GM23338 (cell line): ENCODE results near the gene NPAS3. TPM values are rescaled to one million over a fixed set of nuclear protein-coding genes. Genes with fewer than 3 reads are reported as not detected.

Source experiments
- ATAC-seq: fragments of 200-7000 bp; cut with Tn5 transposase; 3 replicates; pipeline ENCODE4 v1.9.1; 2020
- DNase-seq: peaks from one replicate; pipeline ENCODE4 v3.0.0-alpha.2; 2015; ENCODE audit warnings: low spot score
- H2AFZ ChIP-seq: fragments of 200-600 bp; sonication (generic); 2 replicates; pipeline ENCODE4 v1.8.0; 2016; ENCODE audit warnings: antibody characterized with exemption, mild to moderate bottlenecking, moderate library complexity
- H3F3A ChIP-seq: fragments of 200-600 bp; sonication (generic); replicated peaks from 2 replicates; pipeline ENCODE4 v1.8.0; 2017; ENCODE audit warnings: antibody characterized with exemption, mixed run types, low read depth
- H3K27ac ChIP-seq: fragments of 200-600 bp; sonication (generic); 2 replicates; pipeline ENCODE4 v1.6.1; 2016; ENCODE audit warnings: low read depth
- H3K27me3 ChIP-seq: fragments of 200-600 bp; sonication (generic); 2 replicates; pipeline ENCODE4 v1.8.0; 2016; ENCODE audit warnings: mild to moderate bottlenecking, mixed run types, moderate library complexity; ENCODE audit not compliant: insufficient read depth
- H3K36me3 ChIP-seq: fragments of 200-600 bp; sonication (generic); 2 replicates; pipeline ENCODE4 v1.8.0; 2016; ENCODE audit warnings: mild to moderate bottlenecking; ENCODE audit not compliant: insufficient read depth
- H3K4me1 ChIP-seq: fragments of 200-600 bp; sonication (generic); 2 replicates; pipeline ENCODE4 v1.8.0; 2016; ENCODE audit warnings: mild to moderate bottlenecking, moderate library complexity; ENCODE audit not compliant: insufficient read depth
- H3K4me2 ChIP-seq: fragments of 200-600 bp; sonication (generic); 2 replicates; pipeline ENCODE4 v1.7.1; 2017; ENCODE audit warnings: mixed run types
- H3K4me3 ChIP-seq: fragments of 200-600 bp; sonication (generic); 2 replicates; pipeline ENCODE4 v1.6.1; 2016; ENCODE audit warnings: mixed run types
- H3K79me2 ChIP-seq: fragments of 200-600 bp; sonication (generic); replicated peaks from 2 replicates; pipeline ENCODE4 v1.8.0; 2017; ENCODE audit warnings: mild to moderate bottlenecking; ENCODE audit not compliant: insufficient read depth
- H3K9me2 ChIP-seq: fragments of 200-600 bp; sonication (generic); 2 replicates; pipeline ENCODE4 v1.8.0; 2017; ENCODE audit not compliant: insufficient read depth
- H4K20me1 ChIP-seq: fragments of 200-600 bp; sonication (generic); replicated peaks from 2 replicates; pipeline ENCODE4 v1.8.0; 2017; ENCODE audit warnings: mild to moderate bottlenecking; ENCODE audit not compliant: insufficient read depth
- H3K27ac Mint-ChIP-seq: 2 replicates; pipeline ENCODE4 v1.8.0; 2020; ENCODE audit warnings: inconsistent platforms, mild to moderate bottlenecking, moderate library complexity, mixed read lengths
- H3K27me3 Mint-ChIP-seq: 3 replicates; pipeline ENCODE4 v1.8.0; 2022; ENCODE audit warnings: low read depth, mild to moderate bottlenecking, moderate library complexity, mixed read lengths, inconsistent platforms; ENCODE audit not compliant: insufficient read depth, poor library complexity
- H3K36me3 Mint-ChIP-seq: 3 replicates; pipeline ENCODE4 v1.8.0; 2021; ENCODE audit warnings: low read depth, mild to moderate bottlenecking, inconsistent platforms, moderate library complexity, mixed read lengths
- H3K4me1 Mint-ChIP-seq: 3 replicates; pipeline ENCODE4 v1.8.0; 2020; ENCODE audit warnings: mild to moderate bottlenecking, inconsistent platforms, mixed read lengths
- H3K4me3 Mint-ChIP-seq: 3 replicates; pipeline ENCODE4 v1.8.0; 2021; ENCODE audit warnings: moderate library complexity, mild to moderate bottlenecking, inconsistent platforms, mixed read lengths
- H3K9me3 Mint-ChIP-seq: 3 replicates; pipeline ENCODE4 v1.8.0; 2020; ENCODE audit warnings: moderate library complexity, mild to moderate bottlenecking, inconsistent platforms, mixed read lengths
- CTCF ChIP-seq, 2 experiments: fragments of 200-600 bp in 1 of 2; sonication (generic) in 1 of 2; conservative IDR thresholded peaks; 2 replicates each; pipeline versions ENCODE4 v1.5.1 to v1.6.1; 2016 to 2017; ENCODE audit warnings: antibody characterized with exemption in 2 of 2, low read depth in 2 of 2, mild to moderate bottlenecking in 2 of 2, moderate library complexity in 1 of 2
- EZH2phosphoT487 ChIP-seq: fragments of 200-600 bp; sonication (generic); IDR thresholded peaks from one replicate; pipeline ENCODE4 v1.8.1; 2018; ENCODE audit warnings: antibody characterized with exemption; ENCODE audit not compliant: unreplicated experiment
- JUNB ChIP-seq: IDR thresholded peaks from one replicate; pipeline ENCODE4 v1.6.1; 2016; ENCODE audit warnings: antibody characterized with exemption; ENCODE audit not compliant: unreplicated experiment
- POLR2AphosphoS5 ChIP-seq: IDR thresholded peaks from 2 replicates; pipeline ENCODE4 v1.6.1; 2016; ENCODE audit warnings: antibody characterized with exemption, low read depth
- STAT1 ChIP-seq: IDR thresholded peaks from one replicate; pipeline ENCODE4 v1.6.1; 2016; ENCODE audit warnings: antibody characterized with exemption; ENCODE audit not compliant: unreplicated experiment
- ZNF114 ChIP-seq: fragments of 250-450 bp; sonication (Bioruptor Pico); IDR thresholded peaks from 2 replicates; pipeline ENCODE4 v1.5.0; 2020; ENCODE audit warnings: mild to moderate bottlenecking, moderate library complexity
- ZNF331 ChIP-seq: fragments of 250-450 bp; sonication (Bioruptor Pico); IDR thresholded peaks from 2 replicates; pipeline ENCODE4 v1.5.0; 2020; ENCODE audit warnings: low read depth, mild to moderate bottlenecking, moderate library complexity
- polyA plus RNA-seq: library from polyadenylated mRNA; unstranded; fragments of >200 nt; fragmentation: Nextera tagmentation; extraction: Ambion mirVana; gene quantifications from 2 replicates; pipeline ENCODE4 v1.2.1, GENCODE V29; 2016
- total RNA-seq: library from RNA; depleted of rRNA; stranded (reverse); fragments of >200 nt; shearing (Covaris generic); gene quantifications from 2 replicates; pipeline ENCODE4 v1.2.3, GENCODE V29; 2014
- TF ChIP-seq, protein P1 (sequence below): fragments of 250-450 bp; sonication (Bioruptor Pico); IDR thresholded peaks from 2 replicates; pipeline ENCODE4 v1.5.0; 2020; ENCODE audit warnings: mild to moderate bottlenecking, moderate library complexity
- TF ChIP-seq, protein P2 (sequence below): IDR thresholded peaks from one replicate; pipeline ENCODE4 v1.6.1; 2018; ENCODE audit warnings: antibody characterized with exemption; ENCODE audit not compliant: unreplicated experiment

Gene NPAS3
- total and polyA plus RNA-seq, 2 experiments from 2014 or later: 0.17 to 0.19 TPM

GRCh38 chr14:33567731-33568130, 629.1 kb downstream of the NPAS3 start:
- H2AFZ ChIP-seq: 0 out of 2 replicates have a peak overlapping the region, but pooled peaks have one; percentile 1
- no peaks in the 10 kb centered on the region for H4K20me1 ChIP-seq
- Mint-ChIP-seq H3K36me3 (no peaks in the 10 kb centered on the region), H3K4me3 (no peak overlapping the region), H3K9me3 (no peaks in the 10 kb centered on the region), H3K27me3 (no peaks in the 10 kb centered on the region), H3K27ac (no peak overlapping the region), H3K4me1 (peaks cover 24% of the 10 kb centered on the region)
- H3K4me1 ChIP-seq: peaks cover 16% of the 10 kb centered on the region
- H3K4me3 ChIP-seq: no peak overlapping the region
- H3K36me3 ChIP-seq: no peaks in the 10 kb centered on the region
- no peak overlapping the region for H3K4me2 ChIP-seq
- ATAC-seq (no peak), DNase-seq (no peak)
- H3K27ac ChIP-seq: no peak overlapping the region
- TF ChIP-seq STAT1: no peak
- TF ChIP-seq, protein P1, sequence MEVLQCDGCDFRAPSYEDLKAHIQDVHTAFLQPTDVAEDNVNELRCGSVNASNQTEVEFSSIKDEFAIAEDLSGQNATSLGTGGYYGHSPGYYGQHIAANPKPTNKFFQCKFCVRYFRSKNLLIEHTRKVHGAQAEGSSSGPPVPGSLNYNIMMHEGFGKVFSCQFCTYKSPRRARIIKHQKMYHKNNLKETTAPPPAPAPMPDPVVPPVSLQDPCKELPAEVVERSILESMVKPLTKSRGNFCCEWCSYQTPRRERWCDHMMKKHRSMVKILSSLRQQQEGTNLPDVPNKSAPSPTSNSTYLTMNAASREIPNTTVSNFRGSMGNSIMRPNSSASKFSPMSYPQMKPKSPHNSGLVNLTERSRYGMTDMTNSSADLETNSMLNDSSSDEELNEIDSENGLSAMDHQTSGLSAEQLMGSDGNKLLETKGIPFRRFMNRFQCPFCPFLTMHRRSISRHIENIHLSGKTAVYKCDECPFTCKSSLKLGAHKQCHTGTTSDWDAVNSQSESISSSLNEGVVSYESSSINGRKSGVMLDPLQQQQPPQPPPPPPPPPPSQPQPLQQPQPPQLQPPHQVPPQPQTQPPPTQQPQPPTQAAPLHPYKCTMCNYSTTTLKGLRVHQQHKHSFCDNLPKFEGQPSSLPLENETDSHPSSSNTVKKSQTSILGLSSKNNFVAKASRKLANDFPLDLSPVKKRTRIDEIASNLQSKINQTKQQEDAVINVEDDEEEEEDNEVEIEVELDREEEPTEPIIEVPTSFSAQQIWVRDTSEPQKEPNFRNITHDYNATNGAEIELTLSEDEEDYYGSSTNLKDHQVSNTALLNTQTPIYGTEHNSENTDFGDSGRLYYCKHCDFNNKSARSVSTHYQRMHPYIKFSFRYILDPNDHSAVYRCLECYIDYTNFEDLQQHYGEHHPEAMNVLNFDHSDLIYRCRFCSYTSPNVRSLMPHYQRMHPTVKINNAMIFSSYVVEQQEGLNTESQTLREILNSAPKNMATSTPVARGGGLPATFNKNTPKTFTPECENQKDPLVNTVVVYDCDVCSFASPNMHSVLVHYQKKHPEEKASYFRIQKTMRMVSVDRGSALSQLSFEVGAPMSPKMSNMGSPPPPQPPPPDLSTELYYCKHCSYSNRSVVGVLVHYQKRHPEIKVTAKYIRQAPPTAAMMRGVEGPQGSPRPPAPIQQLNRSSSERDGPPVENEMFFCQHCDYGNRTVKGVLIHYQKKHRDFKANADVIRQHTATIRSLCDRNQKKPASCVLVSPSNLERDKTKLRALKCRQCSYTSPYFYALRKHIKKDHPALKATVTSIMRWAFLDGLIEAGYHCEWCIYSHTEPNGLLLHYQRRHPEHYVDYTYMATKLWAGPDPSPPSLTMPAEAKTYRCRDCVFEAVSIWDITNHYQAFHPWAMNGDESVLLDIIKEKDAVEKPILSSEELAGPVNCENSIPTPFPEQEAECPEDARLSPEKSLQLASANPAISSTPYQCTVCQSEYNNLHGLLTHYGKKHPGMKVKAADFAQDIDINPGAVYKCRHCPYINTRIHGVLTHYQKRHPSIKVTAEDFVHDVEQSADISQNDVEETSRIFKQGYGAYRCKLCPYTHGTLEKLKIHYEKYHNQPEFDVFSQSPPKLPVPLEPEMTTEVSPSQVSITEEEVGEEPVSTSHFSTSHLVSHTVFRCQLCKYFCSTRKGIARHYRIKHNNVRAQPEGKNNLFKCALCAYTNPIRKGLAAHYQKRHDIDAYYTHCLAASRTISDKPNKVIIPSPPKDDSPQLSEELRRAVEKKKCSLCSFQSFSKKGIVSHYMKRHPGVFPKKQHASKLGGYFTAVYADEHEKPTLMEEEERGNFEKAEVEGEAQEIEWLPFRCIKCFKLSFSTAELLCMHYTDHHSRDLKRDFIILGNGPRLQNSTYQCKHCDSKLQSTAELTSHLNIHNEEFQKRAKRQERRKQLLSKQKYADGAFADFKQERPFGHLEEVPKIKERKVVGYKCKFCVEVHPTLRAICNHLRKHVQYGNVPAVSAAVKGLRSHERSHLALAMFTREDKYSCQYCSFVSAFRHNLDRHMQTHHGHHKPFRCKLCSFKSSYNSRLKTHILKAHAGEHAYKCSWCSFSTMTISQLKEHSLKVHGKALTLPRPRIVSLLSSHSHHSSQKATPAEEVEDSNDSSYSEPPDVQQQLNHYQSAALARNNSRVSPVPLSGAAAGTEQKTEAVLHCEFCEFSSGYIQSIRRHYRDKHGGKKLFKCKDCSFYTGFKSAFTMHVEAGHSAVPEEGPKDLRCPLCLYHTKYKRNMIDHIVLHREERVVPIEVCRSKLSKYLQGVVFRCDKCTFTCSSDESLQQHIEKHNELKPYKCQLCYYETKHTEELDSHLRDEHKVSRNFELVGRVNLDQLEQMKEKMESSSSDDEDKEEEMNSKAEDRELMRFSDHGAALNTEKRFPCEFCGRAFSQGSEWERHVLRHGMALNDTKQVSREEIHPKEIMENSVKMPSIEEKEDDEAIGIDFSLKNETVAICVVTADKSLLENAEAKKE (CRISPR knock-in tag): no peak
- TF ChIP-seq ZNF114 (CRISPR knock-in tag): no peak
- no peak for TF ChIP-seq ZNF331 (CRISPR knock-in tag)
- TF ChIP-seq EZH2phosphoT487: no peak
- TF ChIP-seq CTCF (conservative IDR thresholded peaks at IDR 0.05; ENCODE audit: low read depth in 2 of 2): no peak
- TF ChIP-seq, protein P2, sequence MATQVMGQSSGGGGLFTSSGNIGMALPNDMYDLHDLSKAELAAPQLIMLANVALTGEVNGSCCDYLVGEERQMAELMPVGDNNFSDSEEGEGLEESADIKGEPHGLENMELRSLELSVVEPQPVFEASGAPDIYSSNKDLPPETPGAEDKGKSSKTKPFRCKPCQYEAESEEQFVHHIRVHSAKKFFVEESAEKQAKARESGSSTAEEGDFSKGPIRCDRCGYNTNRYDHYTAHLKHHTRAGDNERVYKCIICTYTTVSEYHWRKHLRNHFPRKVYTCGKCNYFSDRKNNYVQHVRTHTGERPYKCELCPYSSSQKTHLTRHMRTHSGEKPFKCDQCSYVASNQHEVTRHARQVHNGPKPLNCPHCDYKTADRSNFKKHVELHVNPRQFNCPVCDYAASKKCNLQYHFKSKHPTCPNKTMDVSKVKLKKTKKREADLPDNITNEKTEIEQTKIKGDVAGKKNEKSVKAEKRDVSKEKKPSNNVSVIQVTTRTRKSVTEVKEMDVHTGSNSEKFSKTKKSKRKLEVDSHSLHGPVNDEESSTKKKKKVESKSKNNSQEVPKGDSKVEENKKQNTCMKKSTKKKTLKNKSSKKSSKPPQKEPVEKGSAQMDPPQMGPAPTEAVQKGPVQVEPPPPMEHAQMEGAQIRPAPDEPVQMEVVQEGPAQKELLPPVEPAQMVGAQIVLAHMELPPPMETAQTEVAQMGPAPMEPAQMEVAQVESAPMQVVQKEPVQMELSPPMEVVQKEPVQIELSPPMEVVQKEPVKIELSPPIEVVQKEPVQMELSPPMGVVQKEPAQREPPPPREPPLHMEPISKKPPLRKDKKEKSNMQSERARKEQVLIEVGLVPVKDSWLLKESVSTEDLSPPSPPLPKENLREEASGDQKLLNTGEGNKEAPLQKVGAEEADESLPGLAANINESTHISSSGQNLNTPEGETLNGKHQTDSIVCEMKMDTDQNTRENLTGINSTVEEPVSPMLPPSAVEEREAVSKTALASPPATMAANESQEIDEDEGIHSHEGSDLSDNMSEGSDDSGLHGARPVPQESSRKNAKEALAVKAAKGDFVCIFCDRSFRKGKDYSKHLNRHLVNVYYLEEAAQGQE: no peak
- no peak for TF ChIP-seq JUNB
- TF ChIP-seq POLR2AphosphoS5: no peak
- no peaks in the 10 kb centered on the region for H3K27me3 ChIP-seq
- H3K9me2 ChIP-seq: no peaks in the 10 kb centered on the region
- H3F3A ChIP-seq: no peaks in the 10 kb centered on the region
- H3K79me2 ChIP-seq: no peaks in the 10 kb centered on the region
